GM21423 (cell line): ENCODE data around the gene KIF5C.
A peak's percentile ranks its signal among the peaks of the same experiment; 100 is the strongest.

Experiments used
- ATAC-seq: cut with Tn5 transposase; IDR thresholded peaks from one replicate; pipeline ENCODE4 v1.9.1; 2021; ENCODE audit warnings: mild to moderate bottlenecking, moderate library complexity; ENCODE audit not compliant: unreplicated experiment

Gene KIF5C

GRCh38 chr2:148984449-148984848 is 109.4 kb downstream of the KIF5C start:
- no peak for ATAC-seq

- ATAC-seq = no peak
Observed at GRCh38 chr2:148987286-148987685, 112.3 kb downstream of the KIF5C start.

- no peak for ATAC-seq
Observed at GRCh38 chr2:148988337-148988736, 113.3 kb downstream of the KIF5C start.

GRCh38 chr2:148989882-148990493 is 115.0 kb downstream of the KIF5C start:
- ATAC-seq = peak; percentile 83

- no peak for ATAC-seq
Observed at GRCh38 chr2:148990968-148991367, 115.9 kb downstream of the KIF5C start.

GRCh38 chr2:148992448-148992847 is 117.4 kb downstream of the KIF5C start:
- no peak for ATAC-seq

GRCh38 chr2:148993351-148993750 is 118.3 kb downstream of the KIF5C start:
- no peak for ATAC-seq

- no peak for ATAC-seq
Observed at GRCh38 chr2:148994341-148994740, 119.3 kb downstream of the KIF5C start.

- no peak for ATAC-seq
Observed at GRCh38 chr2:148996805-148997204, 121.8 kb downstream of the KIF5C start.

- ATAC-seq = no peak
Observed at GRCh38 chr2:148998165-148998830, 123.3 kb downstream of the KIF5C start.

- ATAC-seq = no peak
Observed at GRCh38 chr2:148998831-148999200, 123.8 kb downstream of the KIF5C start.

GRCh38 chr2:148999451-148999921 is 124.5 kb downstream of the KIF5C start:
- no peak for ATAC-seq

- ATAC-seq = no peak
Observed at GRCh38 chr2:149000158-149000938, 125.3 kb downstream of the KIF5C start.

GRCh38 chr2:149001496-149001895 is 126.5 kb downstream of the KIF5C start:
- no peak for ATAC-seq

- ATAC-seq = no peak
Observed at GRCh38 chr2:149002378-149002890, 127.4 kb downstream of the KIF5C start.

GRCh38 chr2:149002891-149003740 is 128.1 kb downstream of the KIF5C start:
- no peak for ATAC-seq

GRCh38 chr2:149004836-149005235 is 129.8 kb downstream of the KIF5C start:
- no peak for ATAC-seq

GRCh38 chr2:149005471-149006077 is 130.5 kb downstream of the KIF5C start:
- ATAC-seq = no peak

GRCh38 chr2:149006883-149007543 is 132.0 kb downstream of the KIF5C start:
- no peak for ATAC-seq

- no peak for ATAC-seq
Observed at GRCh38 chr2:149008381-149008780, 133.4 kb downstream of the KIF5C start.
